Erythroblast (primary cell): Measurements from ENCODE around the gene TMBIM4.
"Not testable (repeated sequence)": the region's sequence is repeated elsewhere in the genome, so short reads cannot be mapped to it uniquely, and the experiment has no call there.

ENCODE experiments used
- DNase-seq, 2 experiments: peaks; one replicate each; lab custom pipeline; 2025; lab: John Stamatoyannopoulos, UW
- GATA1 ChIP-seq: IDR thresholded peaks from 2 replicates; pipeline ENCODE4 v1.6.1; 2011; ENCODE audit warnings: low read depth, mild to moderate bottlenecking, control low read depth, low read length, moderate library complexity
- POLR2A ChIP-seq: IDR thresholded peaks from 2 replicates; pipeline ENCODE4 v1.6.1; 2011; ENCODE audit warnings: mild to moderate bottlenecking, low read length

The TMBIM4 gene

GRCh38 chr12:66169221-66170170, at the start of gene TMBIM4:
Gene TMBIM4, minus strand, starts transcription at chr12:66169996. Its CDS starts 45 bp downstream, at chr12:66169951.
- TF ChIP-seq GATA1 (no peak), POLR2A (peak; percentile 93)
- DNase-seq = peak; percentile 93 to 94

DNA sequence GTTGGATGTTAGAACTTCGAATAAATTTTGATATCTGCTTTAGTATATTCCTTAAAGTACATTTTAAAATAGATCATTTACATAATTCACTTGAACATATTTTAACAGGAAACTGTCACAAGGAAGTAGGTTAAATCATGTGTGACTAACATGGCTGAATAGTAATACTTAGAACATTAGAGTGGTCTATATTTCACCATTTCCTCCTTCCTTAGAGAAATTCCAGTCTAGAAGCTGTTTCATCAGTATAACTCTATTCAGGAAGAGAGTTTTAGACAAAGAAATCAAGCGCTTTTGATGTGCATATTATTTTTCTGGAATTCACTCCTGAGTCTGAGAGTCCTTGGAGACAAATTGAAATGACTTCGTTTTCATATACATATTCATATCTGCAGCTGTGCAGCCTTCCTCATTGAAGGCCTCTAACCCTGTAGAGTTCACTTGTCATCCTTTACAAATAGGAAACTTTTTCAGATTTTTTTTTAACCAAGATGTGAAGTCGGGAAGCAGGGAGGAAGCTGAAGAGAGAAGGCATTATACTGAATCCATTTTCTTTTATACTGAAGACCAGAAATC, 47.6 kb upstream of the TMBIM4 start:
- DNase-seq = no peak
- no peak for TF ChIP-seq POLR2A
- TF ChIP-seq GATA1 = no peak

- DNase-seq = not testable (repeated sequence)
These were observed 43.2 kb upstream of the TMBIM4 start for GRCh38 chr12:66213011-66213410.

- not testable (repeated sequence) for DNase-seq
These were observed 41.8 kb upstream of the TMBIM4 start for GRCh38 chr12:66211573-66211972.

GRCh38 chr12:66210840-66211239, 41.0 kb upstream of the TMBIM4 start:
- DNase-seq = peak; percentile 7 to 29
- no peak for TF ChIP-seq GATA1
- no peak for TF ChIP-seq POLR2A

- TF ChIP-seq POLR2A (no peak), GATA1 (no peak)
These were observed 36.3 kb upstream of the TMBIM4 start for GRCh38 chr12:66206141-66206540.

GRCh38 chr12:66203820-66204219, 34.0 kb upstream of the TMBIM4 start:
- DNase-seq = no peak
- no peak for TF ChIP-seq POLR2A
- TF ChIP-seq GATA1 = no peak

More at GRCh38 chr12:66206141-66206540, 36.3 kb upstream of the TMBIM4 start:
- DNase-seq = peak; percentile 26 to 82

- no peak for DNase-seq
- no peak for TF ChIP-seq GATA1
- TF ChIP-seq POLR2A = no peak
These were observed 30.2 kb upstream of the TMBIM4 start for GRCh38 chr12:66199831-66200509.

- DNase-seq = no peak
- TF ChIP-seq POLR2A (no peak), GATA1 (no peak)
These were observed 29.3 kb upstream of the TMBIM4 start for GRCh38 chr12:66199141-66199540.

DNA sequence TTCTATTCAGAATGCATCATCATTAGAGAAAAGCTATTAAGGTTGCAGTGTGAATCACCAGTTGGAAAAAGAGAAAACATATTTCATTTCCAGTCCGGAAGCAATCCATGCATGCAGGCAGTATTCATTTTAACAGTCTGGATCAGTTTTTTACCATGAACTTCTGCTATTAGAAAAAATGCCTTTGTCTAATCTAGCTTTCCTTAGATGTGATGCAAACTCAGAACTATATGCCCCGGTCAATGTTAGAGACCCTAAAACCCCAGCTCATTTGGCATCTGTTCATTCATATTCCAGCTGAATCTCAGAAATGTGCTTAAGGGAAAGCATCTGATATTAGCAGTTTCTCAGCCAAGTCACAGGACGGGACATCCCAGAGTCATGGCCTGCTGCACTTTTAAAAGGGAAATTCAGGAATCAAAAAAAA, 27.7 kb upstream of the TMBIM4 start:
- DNase-seq = no peak
- no peak for TF ChIP-seq GATA1
- TF ChIP-seq POLR2A = no peak

GRCh38 chr12:66196806-66197205, 27.0 kb upstream of the TMBIM4 start:
- no peak for DNase-seq
- TF ChIP-seq GATA1 (no peak), POLR2A (no peak)

GRCh38 chr12:66195242-66195641, 25.4 kb upstream of the TMBIM4 start:
- TF ChIP-seq GATA1 (no peak), POLR2A (no peak)
- no peak for DNase-seq

GRCh38 chr12:66194122-66194521, 24.3 kb upstream of the TMBIM4 start:
- DNase-seq = no peak
- TF ChIP-seq POLR2A (no peak), GATA1 (no peak)
